Stimulated activated CD8-positive, alpha-beta memory T cell treated with anti-CD3 and anti-CD28 coated beads, Interleukin-2, amount 100 ng/mL, for 48 hours (primary cell): Measurements from ENCODE around the gene XRCC4.

Source experiments
- DNase-seq, 2 donors: peaks; one replicate each; pipeline ENCODE4 v3.0.0-alpha.2; 2020; ENCODE audit warnings: low read depth in 2 of 2

Gene XRCC4

GRCh38 chr5:83385812-83386211, 308.5 kb downstream of the XRCC4 start:
- DNase-seq = no peak

GRCh38 chr5:83387041-83387440, 309.7 kb downstream of the XRCC4 start:
- DNase-seq = no peak

- no peak for DNase-seq
Measured at GRCh38 chr5:83388608-83389007, 311.3 kb downstream of the XRCC4 start.

GRCh38 chr5:83392766-83393503, 315.6 kb downstream of the XRCC4 start:
- DNase-seq = no peak

- no peak for DNase-seq
Measured at GRCh38 chr5:83393504-83393866, 316.1 kb downstream of the XRCC4 start.

- DNase-seq = no peak
Measured at GRCh38 chr5:83394190-83394589, 316.8 kb downstream of the XRCC4 start.

GRCh38 chr5:83396662-83397061, 319.3 kb downstream of the XRCC4 start:
- no peak for DNase-seq

- no peak for DNase-seq
Measured at GRCh38 chr5:83397658-83398057, 320.3 kb downstream of the XRCC4 start.

- DNase-seq = no peak
Measured at GRCh38 chr5:83400241-83400640, 322.9 kb downstream of the XRCC4 start.

GRCh38 chr5:83400701-83401100, 323.4 kb downstream of the XRCC4 start:
- no peak for DNase-seq

- DNase-seq = no peak
Measured at GRCh38 chr5:83401122-83401731, 323.9 kb downstream of the XRCC4 start.

- DNase-seq = no peak
Measured at GRCh38 chr5:83401775-83402174, 324.4 kb downstream of the XRCC4 start.
